GM12873 (cell line): ENCODE results near the gene COX4I1.

Experiments used
- TF ChIP-seq, protein P1 (sequence below): IDR thresholded peaks from 2 replicates; pipeline ENCODE4 v1.5.1; 2012; ENCODE audit warnings: low read depth, mild to moderate bottlenecking, moderate library complexity, low read length, control low read depth; ENCODE audit not compliant: insufficient read depth; ENCODE audit errors: missing control alignments

COX4I1 gene

DNA sequence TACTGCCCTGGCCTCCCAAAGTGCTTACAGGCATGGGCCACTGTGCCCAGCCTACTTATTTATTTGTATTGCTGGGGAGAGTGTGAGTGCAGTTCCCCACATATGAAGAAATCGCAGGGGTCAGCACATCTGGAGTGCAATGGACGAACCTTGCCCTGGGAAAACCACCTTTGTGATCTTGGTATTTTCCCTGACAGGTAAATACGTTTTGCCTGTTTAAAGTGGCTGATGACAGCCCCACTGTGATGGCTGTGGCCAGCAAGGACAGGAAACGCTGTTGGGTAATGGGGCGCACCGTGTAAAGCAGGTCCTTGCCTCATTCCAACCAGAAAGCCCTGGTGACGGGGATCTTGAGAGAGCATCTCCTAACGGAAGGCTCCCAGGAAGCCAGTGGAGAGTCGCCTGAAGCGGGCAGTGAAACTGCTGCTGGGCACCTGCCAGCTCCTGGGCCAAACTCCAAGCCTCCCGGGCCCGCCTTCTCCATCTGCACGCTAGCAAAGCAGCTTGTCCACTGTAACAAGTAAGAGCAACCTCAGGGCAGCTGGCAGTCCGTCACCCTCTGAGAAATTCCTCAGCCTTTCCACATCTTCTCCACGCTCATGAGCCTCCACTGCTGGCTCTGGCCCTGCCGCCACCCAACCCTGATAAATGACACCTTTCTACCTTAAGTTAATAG is 17.7 kb upstream of the COX4I1 start:
- TF ChIP-seq, protein P1, sequence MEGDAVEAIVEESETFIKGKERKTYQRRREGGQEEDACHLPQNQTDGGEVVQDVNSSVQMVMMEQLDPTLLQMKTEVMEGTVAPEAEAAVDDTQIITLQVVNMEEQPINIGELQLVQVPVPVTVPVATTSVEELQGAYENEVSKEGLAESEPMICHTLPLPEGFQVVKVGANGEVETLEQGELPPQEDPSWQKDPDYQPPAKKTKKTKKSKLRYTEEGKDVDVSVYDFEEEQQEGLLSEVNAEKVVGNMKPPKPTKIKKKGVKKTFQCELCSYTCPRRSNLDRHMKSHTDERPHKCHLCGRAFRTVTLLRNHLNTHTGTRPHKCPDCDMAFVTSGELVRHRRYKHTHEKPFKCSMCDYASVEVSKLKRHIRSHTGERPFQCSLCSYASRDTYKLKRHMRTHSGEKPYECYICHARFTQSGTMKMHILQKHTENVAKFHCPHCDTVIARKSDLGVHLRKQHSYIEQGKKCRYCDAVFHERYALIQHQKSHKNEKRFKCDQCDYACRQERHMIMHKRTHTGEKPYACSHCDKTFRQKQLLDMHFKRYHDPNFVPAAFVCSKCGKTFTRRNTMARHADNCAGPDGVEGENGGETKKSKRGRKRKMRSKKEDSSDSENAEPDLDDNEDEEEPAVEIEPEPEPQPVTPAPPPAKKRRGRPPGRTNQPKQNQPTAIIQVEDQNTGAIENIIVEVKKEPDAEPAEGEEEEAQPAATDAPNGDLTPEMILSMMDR = no peak

DNA sequence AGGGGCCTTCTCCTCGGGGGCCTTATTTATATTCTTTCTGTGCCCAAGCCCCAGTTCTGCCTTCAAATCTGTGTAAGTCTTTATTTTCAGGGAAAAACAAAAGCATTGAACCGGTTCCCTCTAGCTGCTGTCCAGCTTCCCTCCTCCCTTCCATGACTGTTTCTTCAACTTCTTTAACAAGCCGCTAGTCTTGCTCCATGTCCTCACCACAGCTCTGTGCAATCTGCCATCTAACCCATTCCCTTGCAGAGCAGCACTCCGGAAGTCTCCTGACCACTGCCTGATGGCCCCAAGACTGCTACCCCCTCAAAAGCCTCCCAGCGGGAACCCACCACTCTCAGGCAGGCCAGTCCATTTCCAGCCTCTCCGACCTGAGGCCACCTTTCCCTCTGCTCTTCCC is 17.0 kb upstream of the COX4I1 start:
- TF ChIP-seq, protein P1 = no peak

DNA sequence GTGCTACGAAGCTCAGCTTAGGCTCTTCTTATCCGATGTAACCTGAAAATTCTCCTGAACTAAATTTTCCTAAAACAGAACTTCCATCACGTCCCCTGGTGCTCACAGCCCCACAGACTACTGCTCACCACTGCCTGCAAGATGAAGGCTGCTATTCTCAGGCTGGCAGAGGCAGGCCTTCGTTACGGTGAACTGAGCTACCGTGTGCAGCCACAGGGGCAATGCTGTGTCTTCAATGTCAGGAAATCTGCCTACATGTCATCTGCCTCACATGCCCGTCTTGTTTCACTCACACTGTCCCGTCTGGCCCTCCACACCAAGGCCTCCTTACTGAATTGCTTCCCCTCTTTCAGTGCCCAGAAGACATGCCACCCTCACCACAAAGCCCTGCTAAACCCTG is 16.1 kb upstream of the COX4I1 start:
- TF ChIP-seq, protein P1 = no peak

DNA sequence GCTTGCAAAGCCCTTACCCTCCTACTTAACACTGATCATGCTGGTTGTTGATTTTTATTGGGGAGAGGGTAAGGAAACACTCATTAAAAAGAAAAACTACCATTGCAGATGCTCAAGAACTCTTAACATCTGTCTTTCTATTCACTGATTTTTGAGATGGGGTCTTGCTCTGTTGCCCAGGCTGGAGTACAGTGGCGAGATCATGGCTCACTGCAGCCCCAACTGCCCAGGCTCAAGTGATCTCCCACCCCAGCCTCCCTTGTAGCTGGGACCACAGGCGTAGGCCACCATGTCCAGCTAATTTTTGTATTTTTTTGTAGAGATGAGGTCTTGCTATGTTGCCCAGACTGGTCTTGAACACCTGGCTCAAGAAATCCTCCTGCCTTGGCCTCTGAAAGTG is 14.7 kb upstream of the COX4I1 start:
- TF ChIP-seq, protein P1 = no peak

DNA sequence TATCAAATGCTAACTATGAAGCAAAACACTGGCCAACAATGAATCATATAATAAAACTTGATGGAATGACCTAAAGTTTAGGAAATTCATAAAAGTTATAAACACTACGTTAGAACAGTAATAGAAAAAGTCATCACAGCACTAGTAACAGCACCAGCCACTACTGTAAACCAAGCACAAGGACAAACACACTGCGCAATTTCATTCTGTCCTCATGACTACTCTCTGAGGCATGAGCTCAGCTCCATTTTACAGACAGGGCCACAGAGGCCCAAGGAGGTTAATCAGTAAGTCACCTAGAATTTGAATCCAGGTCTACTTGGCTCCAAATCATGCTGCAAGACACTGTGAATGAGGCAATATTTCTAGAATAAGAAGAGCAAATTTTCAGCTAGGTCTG is 13.6 kb upstream of the COX4I1 start:
- TF ChIP-seq, protein P1 = no peak

DNA sequence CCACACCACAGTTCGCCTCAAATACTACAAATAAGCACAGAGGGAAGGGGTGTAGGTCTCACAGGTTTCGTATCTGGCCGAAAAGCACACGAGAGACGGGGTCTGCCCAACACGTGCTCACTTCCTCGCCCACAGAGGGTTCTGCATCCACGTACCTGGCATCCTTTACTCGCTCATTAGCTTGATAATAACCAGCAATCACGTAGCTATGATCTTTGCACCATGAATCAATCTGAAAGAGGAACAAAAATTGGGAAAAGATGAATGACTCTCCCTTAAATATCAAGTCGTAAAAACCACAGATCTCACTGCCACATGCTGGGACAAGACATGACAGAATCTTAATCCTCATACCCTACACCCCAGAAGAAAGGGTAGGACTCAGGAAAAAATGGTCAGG is 10.7 kb upstream of the COX4I1 start:
- TF ChIP-seq, protein P1 = no peak

DNA sequence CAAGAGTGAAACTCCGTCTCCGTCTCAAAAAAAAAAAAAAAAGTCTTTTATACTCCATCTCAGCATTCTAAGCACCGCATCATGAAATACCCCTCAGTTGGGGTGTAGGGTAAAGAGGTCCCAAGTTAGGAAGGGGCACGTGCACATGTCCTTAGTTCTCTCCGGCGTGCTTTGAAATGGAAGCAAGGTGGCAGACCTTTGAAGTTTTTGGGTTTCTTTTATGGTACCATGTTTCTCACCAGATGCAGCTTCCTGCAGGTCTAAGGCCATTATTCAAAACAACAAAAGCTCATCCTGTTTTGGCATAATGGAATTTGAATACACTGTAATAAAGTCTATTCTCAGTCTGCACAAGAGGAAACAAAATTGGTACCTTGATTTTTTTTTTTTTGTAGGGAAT is 9.7 kb upstream of the COX4I1 start:
- TF ChIP-seq, protein P1 = no peak
